Brain microvascular endothelial cell (primary cell): ENCODE data around the gene RNF38.
"Not testable (repeated sequence)": the region's sequence is repeated elsewhere in the genome, so short reads cannot be mapped to it uniquely, and the experiment has no call there.

ENCODE experiments used
- DNase-seq: peaks from one replicate; pipeline ENCODE4 v3.0.0-alpha.2; 2020
- H3K27ac ChIP-seq: fragments of 250-450 bp; sonication (Bioruptor Pico); 2 replicates; pipeline ENCODE4 v1.5.1; 2020; ENCODE audit warnings: mild to moderate bottlenecking, moderate library complexity
- H3K27me3 ChIP-seq: fragments of 250-450 bp; sonication (Bioruptor Pico); replicated peaks from 2 replicates; pipeline ENCODE4 v1.5.1; 2020; ENCODE audit warnings: mild to moderate bottlenecking
- H3K36me3 ChIP-seq: fragments of 250-450 bp; sonication (Bioruptor Pico); replicated peaks from 2 replicates; pipeline ENCODE4 v1.5.1; 2020; ENCODE audit warnings: mild to moderate bottlenecking
- H3K4me3 ChIP-seq: 2 replicates; pipeline ENCODE4 v1.5.1; 2011; ENCODE audit warnings: low read depth, mild to moderate bottlenecking, control low read depth, low read length, moderate library complexity
- in situ Hi-C: cut with HindIII; loops from 2 replicates; pipeline ENCODE4 v1.10.0; 2017; ENCODE audit warnings: low sequenced_read_pairs, low pct_ligation_motif_present
- TF ChIP-seq, protein P1 (sequence below): IDR thresholded peaks from 2 replicates; pipeline ENCODE4 v1.5.1; 2011; ENCODE audit warnings: low read depth, mild to moderate bottlenecking, moderate library complexity, low read length, control low read depth, inconsistent platforms; ENCODE audit errors: missing control alignments

Gene RNF38

DNA sequence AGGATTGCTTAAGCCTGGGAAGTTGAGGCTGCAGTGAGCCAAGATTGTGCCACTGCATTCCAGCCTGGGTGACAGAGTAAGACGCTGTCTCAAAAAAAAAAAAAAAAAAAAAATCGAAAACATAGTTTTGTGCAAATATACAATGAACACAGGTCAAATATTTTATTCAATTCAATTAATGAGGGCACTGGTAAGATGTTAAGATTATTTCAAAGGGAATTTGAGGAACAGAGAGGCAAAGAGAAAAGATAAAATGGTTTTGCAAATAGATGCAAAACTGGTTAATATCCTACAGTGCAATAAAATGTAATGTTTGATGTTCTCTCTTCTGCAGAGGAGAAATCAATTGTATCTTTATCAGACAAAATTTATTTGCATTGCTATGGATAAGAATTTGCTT, 102.3 kb downstream of the RNF38 start:
- no peaks in the 10 kb centered on the region for H3K36me3 ChIP-seq
- H3K4me3 ChIP-seq, result no peak overlapping the region
- TF ChIP-seq, protein P1, sequence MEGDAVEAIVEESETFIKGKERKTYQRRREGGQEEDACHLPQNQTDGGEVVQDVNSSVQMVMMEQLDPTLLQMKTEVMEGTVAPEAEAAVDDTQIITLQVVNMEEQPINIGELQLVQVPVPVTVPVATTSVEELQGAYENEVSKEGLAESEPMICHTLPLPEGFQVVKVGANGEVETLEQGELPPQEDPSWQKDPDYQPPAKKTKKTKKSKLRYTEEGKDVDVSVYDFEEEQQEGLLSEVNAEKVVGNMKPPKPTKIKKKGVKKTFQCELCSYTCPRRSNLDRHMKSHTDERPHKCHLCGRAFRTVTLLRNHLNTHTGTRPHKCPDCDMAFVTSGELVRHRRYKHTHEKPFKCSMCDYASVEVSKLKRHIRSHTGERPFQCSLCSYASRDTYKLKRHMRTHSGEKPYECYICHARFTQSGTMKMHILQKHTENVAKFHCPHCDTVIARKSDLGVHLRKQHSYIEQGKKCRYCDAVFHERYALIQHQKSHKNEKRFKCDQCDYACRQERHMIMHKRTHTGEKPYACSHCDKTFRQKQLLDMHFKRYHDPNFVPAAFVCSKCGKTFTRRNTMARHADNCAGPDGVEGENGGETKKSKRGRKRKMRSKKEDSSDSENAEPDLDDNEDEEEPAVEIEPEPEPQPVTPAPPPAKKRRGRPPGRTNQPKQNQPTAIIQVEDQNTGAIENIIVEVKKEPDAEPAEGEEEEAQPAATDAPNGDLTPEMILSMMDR, result no peak
- H3K27ac ChIP-seq, result no peak overlapping the region
- in situ Hi-C loops, result no loop called here
- DNase-seq, result no peak
- H3K27me3 ChIP-seq, result no peaks in the 10 kb centered on the region

DNA sequence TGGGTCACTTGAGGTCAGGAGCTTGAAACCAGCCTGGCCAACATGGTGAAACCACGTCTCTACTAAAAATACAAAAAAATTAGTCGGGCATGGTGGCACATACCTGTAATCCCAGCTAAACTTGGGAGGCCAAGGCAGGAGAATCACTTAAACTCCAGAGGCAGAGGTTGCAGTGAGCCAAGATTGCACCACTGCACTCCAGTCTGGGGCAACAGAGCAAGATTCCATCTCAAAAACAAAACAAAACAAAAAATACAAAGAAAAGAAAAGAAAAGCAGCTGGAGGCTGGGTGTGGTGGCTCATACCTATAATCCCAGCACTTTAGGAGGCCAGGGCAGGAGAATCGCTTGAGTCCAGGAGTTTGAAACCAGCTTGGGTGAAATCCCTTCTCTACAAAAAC, 105.1 kb downstream of the RNF38 start:
- H3K27ac ChIP-seq, DNase-seq, in situ Hi-C loops, H3K4me3 ChIP-seq, H3K27me3 ChIP-seq, H3K36me3 ChIP-seq: not testable (repeated sequence)

DNA sequence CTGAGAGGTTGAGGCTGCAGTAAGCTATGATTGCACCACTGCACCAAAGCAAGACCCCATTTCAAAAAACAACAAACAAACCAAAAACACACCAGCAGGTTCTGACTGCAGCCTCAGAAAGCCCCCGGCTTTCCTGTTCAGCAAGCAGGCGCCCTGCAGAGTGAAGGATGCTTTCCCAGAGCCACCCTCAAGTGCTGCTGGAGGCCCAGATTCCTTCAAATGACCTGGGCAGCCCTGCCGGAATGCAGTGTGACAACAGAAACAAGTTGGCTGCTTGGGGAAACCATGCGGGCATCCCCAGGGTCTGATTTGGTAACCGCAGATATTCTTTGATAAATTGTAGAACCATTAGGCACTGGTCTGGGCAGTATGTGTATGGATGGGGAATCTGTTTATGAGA, 106.2 kb downstream of the RNF38 start:
- DNase-seq, result no peak
- H3K4me3 ChIP-seq, result no peak overlapping the region
- in situ Hi-C loops, result no loop called here
- H3K36me3 ChIP-seq, result no peaks in the 10 kb centered on the region
- TF ChIP-seq, protein P1, result no peak
- H3K27me3 ChIP-seq, result no peaks in the 10 kb centered on the region
- H3K27ac ChIP-seq, result no peak overlapping the region

DNA sequence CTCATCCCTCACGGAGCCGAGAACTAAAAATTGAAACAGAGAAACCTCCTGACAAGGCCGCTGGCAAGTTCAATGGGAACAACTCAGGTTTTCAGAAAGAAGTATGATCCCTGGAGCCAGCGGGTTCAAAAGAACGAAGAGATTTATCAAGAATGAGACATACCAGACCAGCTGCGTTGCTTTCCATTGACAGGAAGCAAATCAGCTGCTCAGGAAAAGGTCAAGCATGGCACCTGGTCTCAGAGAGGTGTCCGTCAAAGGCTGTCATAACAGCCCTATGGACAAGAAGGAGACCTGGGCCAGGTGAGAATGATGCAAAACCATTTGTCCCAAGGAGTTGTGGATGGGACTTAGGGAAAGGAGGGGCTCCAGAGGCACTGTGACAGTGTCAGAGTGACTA, 106.9 kb downstream of the RNF38 start:
- no peak overlapping the region for H3K27ac ChIP-seq
- H3K27me3 ChIP-seq, result no peaks in the 10 kb centered on the region
- DNase-seq, result no peak
- no peak overlapping the region for H3K4me3 ChIP-seq
- TF ChIP-seq, protein P1, result no peak
- H3K36me3 ChIP-seq, result no peaks in the 10 kb centered on the region
- in situ Hi-C loops, result no loop called here

DNA sequence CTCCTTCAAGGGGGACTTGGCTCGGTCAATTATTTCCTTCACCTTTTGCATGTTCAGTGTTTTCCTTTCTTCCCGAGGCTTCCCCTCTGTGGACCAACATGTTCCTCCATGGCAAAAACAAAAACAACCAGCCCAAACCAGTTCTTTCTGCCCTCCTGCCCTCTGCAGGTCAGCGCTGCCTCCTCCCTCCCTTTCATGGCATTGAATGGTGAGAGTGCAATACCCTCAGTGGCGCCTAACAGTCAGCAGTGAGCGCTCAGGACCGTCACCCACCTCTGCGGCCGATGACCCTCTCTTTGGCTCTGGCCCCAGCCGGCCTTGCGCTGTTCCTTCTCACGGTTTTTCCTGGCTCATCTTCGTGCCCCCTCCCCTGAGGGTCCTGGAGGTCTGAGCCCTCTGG, 107.4 kb downstream of the RNF38 start:
- H3K27ac ChIP-seq, result no peak overlapping the region
- no peak overlapping the region for H3K4me3 ChIP-seq
- TF ChIP-seq, protein P1, result no peak
- DNase-seq, result no peak
- no peaks in the 10 kb centered on the region for H3K27me3 ChIP-seq
- in situ Hi-C loops, result no loop called here
- H3K36me3 ChIP-seq, result no peaks in the 10 kb centered on the region

DNA sequence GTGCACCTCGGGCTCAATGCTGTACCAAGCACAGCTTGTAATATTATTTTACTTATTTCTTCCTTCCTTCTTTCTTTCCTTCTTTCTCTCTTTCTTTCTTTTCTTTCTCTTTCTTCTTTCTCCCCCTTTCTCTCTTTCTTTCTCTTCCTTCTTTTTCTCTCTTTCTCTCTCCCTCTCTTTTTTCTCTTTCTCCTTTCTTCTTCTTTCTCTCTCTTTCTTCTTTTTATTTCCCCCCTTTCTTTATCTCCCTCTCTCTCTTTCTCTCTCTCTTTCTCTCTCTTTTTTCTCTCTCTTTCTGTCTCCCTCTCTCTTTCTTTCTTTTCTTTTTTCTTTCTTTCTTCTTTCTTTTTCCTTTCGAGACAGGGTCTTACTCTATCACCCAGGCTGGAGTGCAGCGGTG, 109.1 kb downstream of the RNF38 start:
- Histone ChIP-seq H3K27ac (no peak overlapping the region), H3K27me3 (no peaks in the 10 kb centered on the region), H3K4me3 (no peak overlapping the region), H3K36me3 (no peaks in the 10 kb centered on the region)
- TF ChIP-seq, protein P1, result no peak
- in situ Hi-C loops, result no loop called here
- DNase-seq, result no peak
